GM23338 (cell line): ENCODE results near the gene STAM2.
"Not testable (repeated sequence)": the region's sequence is repeated elsewhere in the genome, so short reads cannot be mapped to it uniquely, and the experiment has no call there.

ENCODE experiments used
- CREB1 ChIP-seq: fragments of 250-450 bp; sonication (Bioruptor Pico); IDR thresholded peaks from 2 replicates; pipeline ENCODE4 v1.5.0; 2020; ENCODE audit warnings: low read depth, mild to moderate bottlenecking, moderate library complexity
- CTCF ChIP-seq, 2 experiments: fragments of 200-600 bp in 1 of 2; sonication (generic) in 1 of 2; conservative IDR thresholded peaks; 2 replicates each; pipeline versions ENCODE4 v1.5.1 to v1.6.1; 2016 to 2017; ENCODE audit warnings: antibody characterized with exemption in 2 of 2, low read depth in 2 of 2, mild to moderate bottlenecking in 2 of 2, moderate library complexity in 1 of 2
- ETS1 ChIP-seq: IDR thresholded peaks from 2 replicates; pipeline ENCODE4 v1.6.1; 2016; ENCODE audit warnings: antibody characterized with exemption
- EZH2 ChIP-seq: fragments of 200-600 bp; sonication (generic); IDR thresholded peaks from one replicate; pipeline ENCODE4 v1.8.0; 2017; ENCODE audit warnings: antibody characterized with exemption, mild to moderate bottlenecking, low read depth; ENCODE audit not compliant: unreplicated experiment
- EZH2phosphoT487 ChIP-seq: fragments of 200-600 bp; sonication (generic); IDR thresholded peaks from one replicate; pipeline ENCODE4 v1.8.1; 2018; ENCODE audit warnings: antibody characterized with exemption; ENCODE audit not compliant: unreplicated experiment
- JUNB ChIP-seq: IDR thresholded peaks from one replicate; pipeline ENCODE4 v1.6.1; 2016; ENCODE audit warnings: antibody characterized with exemption; ENCODE audit not compliant: unreplicated experiment
- NANOG ChIP-seq: IDR thresholded peaks from 2 replicates; pipeline ENCODE4 v1.6.1; 2016; ENCODE audit warnings: antibody characterized with exemption, borderline replicate concordance
- POLR2AphosphoS5 ChIP-seq: IDR thresholded peaks from 2 replicates; pipeline ENCODE4 v1.6.1; 2016; ENCODE audit warnings: antibody characterized with exemption, low read depth
- REST ChIP-seq: IDR thresholded peaks from one replicate; pipeline ENCODE4 v1.6.1; 2018; ENCODE audit warnings: antibody characterized with exemption; ENCODE audit not compliant: unreplicated experiment
- STAT1 ChIP-seq: IDR thresholded peaks from one replicate; pipeline ENCODE4 v1.6.1; 2016; ENCODE audit warnings: antibody characterized with exemption; ENCODE audit not compliant: unreplicated experiment
- ZNF114 ChIP-seq: fragments of 250-450 bp; sonication (Bioruptor Pico); IDR thresholded peaks from 2 replicates; pipeline ENCODE4 v1.5.0; 2020; ENCODE audit warnings: mild to moderate bottlenecking, moderate library complexity
- ZNF331 ChIP-seq: fragments of 250-450 bp; sonication (Bioruptor Pico); IDR thresholded peaks from 2 replicates; pipeline ENCODE4 v1.5.0; 2020; ENCODE audit warnings: low read depth, mild to moderate bottlenecking, moderate library complexity

- TF ChIP-seq CTCF (conservative IDR thresholded peaks at IDR 0.05; ENCODE audit: low read depth in 2 of 2); EZH2; POLR2AphosphoS5; EZH2phosphoT487; JUNB; REST; CREB1 (CRISPR knock-in tag); ZNF331 (CRISPR knock-in tag); NANOG; ETS1; ZNF114; STAT1: not testable (repeated sequence)
Measured at GRCh38 chr2:152186808-152187207, 11.2 kb upstream of the STAM2 start.
